Adrenal gland (tissue), 12 donors: ENCODE data around the gene PEPD. TPM values are rescaled to one million over a fixed set of nuclear protein-coding genes. Genes with fewer than 3 reads are reported as not detected.
A peak's percentile ranks its signal among the peaks of the same experiment; 100 is the strongest.

ENCODE experiments used
- DNase-seq, 7 donors: peaks; one replicate each; pipeline ENCODE4 v3.0.0-alpha.2; 2019 to 2020
- H3K27ac ChIP-seq, 5 donors: fragments of 200-600 bp; sonication (generic) in 4 of 5; 1 replicate in 3 of 5; 2 replicates in 2 of 5; pipeline versions ENCODE4 v1.5.1 to v1.8.0; 2016 to 2020; ENCODE audit warnings: mild to moderate bottlenecking in 1 of 5
- H3K27me3 ChIP-seq: fragments of 200-600 bp; 2 replicates; pipeline ENCODE4 v1.8.0; 2021
- H3K36me3 ChIP-seq, 2 donors: fragments of 200-600 bp; replicated peaks in 1 of 2; 1 replicate in 1 of 2; 2 replicates in 1 of 2; pipeline versions ENCODE4 v1.5.1 to v1.8.0; 2018 to 2022
- H3K4me1 ChIP-seq, 2 donors: fragments of 200-600 bp; replicated peaks in 1 of 2; 1 replicate in 1 of 2; 2 replicates in 1 of 2; pipeline versions ENCODE4 v1.5.1 to v1.8.0; 2018 to 2021
- H3K4me3 ChIP-seq, 4 donors: fragments of 200-600 bp; sonication (generic) in 3 of 4; one replicate each; pipeline ENCODE4 v1.5.1; 2016 to 2018
- H3K9me3 ChIP-seq, 3 donors: fragments of 200-600 bp; sonication (generic) in 1 of 3; replicated peaks in 1 of 3; 1 replicate in 2 of 3; 2 replicates in 1 of 3; pipeline versions ENCODE4 v1.5.1 to v1.8.0; 2016 to 2021
- POLR2A ChIP-seq, 2 donors: fragments of 450-650 bp; IDR thresholded peaks; one replicate each; pipeline ENCODE4 v1.6.1; 2017; ENCODE audit warnings: antibody characterized with exemption in 2 of 2, mild to moderate bottlenecking in 2 of 2, moderate library complexity in 1 of 2
- WGBS, 4 donors: extraction: QIAGEN DNeasy Blood & Tissue Kit in 2 of 4; methylation state at CpG; one replicate each; pipeline versions ENCODE4 v1.1.5 to v1.1.7; 2013 to 2017; 5-methylcytosine and 5-hydroxymethylcytosine counted together
- intact Hi-C, 2 donors: fragments of 100-400 bp; cut with DNase I; formaldehyde crosslinking; loops; one replicate each; pipeline versions ENCODE4 v1.14.1 to v1.15.0; 2022 to 2023
- polyA plus RNA-seq, 3 donors: library from polyadenylated mRNA; stranded (reverse); fragments of 200-250 nt in 2 of 3; fragments of 350-450 nt in 1 of 3; fragmentation: Illumina TruSeq in 1 of 3; extraction: RNeasy Lipid Tissue Mini Kit (QIAGEN cat#74804) in 1 of 3; gene quantifications; one replicate each; pipeline ENCODE4 v1.2.3, GENCODE V29; 2013 to 2014
- total RNA-seq, 9 donors: library from RNA; depleted of rRNA in 4 of 9; stranded (reverse); fragments of >200 nt in 4 of 9; fragments of 120-200 nt in 1 of 9; fragmentation: NEBNext Ultra II Directional in 1 of 9; extraction: Animal tissue kit (Norgen Biotek cat#: 25700) in 1 of 9; gene quantifications; one replicate each; pipeline versions ENCODE4 v1.1.0 to v1.2.4, GENCODE V29; 2013 to 2023
- TF ChIP-seq, protein P1 (sequence below), 6 experiments: fragments of 450-650 bp in 4 of 6; fragments of 200-600 bp in 2 of 6; sonication (generic) in 1 of 6; IDR thresholded peaks; 1 replicate in 5 of 6; 2 replicates in 1 of 6; pipeline versions ENCODE4 v1.5.1 to v1.8.0; 2016 to 2021; ENCODE audit warnings: antibody characterized with exemption in 6 of 6, mild to moderate bottlenecking in 2 of 6, moderate library complexity in 1 of 6
- donor health status: healthy with polysubstance abuse.
- donor health status: Bipolar disorder and iron deficiency.
- donor health status: DM: yes; HTN: yes; CAD: no.
- donor health status: DM: no; HTN: no; CAD: no.
- donor health status: DM: no; HTN: no; CAD: no.
- donor health status: DM: yes; HTN: yes; CAD: no.

PEPD gene
- total and polyA plus RNA-seq, 12 donors = 24.4 to 311 (median 116) TPM

DNA sequence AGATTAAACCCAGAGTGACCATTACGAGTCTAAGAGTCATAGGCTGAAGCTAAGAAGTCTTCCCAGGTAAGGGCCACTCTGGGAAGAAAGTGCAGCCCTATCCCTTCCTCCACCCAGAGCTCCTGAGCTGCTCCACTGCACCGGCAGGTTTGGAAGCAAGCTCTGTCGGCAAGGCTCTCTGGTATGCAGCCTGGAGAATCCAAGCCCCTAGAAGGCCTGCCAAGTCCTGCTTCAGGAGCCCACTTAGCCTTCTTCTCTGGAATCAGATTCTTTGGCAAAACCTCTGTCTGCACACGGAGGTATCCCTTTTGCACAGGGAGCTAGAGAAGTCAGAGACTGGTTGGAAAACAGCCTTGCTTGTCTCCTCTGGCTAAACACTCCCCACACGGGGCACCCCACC is 89.6 kb downstream of the PEPD start:
- no peak for TF ChIP-seq POLR2A (IDR thresholded peaks at IDR 0.05)
- TF ChIP-seq, protein P1, sequence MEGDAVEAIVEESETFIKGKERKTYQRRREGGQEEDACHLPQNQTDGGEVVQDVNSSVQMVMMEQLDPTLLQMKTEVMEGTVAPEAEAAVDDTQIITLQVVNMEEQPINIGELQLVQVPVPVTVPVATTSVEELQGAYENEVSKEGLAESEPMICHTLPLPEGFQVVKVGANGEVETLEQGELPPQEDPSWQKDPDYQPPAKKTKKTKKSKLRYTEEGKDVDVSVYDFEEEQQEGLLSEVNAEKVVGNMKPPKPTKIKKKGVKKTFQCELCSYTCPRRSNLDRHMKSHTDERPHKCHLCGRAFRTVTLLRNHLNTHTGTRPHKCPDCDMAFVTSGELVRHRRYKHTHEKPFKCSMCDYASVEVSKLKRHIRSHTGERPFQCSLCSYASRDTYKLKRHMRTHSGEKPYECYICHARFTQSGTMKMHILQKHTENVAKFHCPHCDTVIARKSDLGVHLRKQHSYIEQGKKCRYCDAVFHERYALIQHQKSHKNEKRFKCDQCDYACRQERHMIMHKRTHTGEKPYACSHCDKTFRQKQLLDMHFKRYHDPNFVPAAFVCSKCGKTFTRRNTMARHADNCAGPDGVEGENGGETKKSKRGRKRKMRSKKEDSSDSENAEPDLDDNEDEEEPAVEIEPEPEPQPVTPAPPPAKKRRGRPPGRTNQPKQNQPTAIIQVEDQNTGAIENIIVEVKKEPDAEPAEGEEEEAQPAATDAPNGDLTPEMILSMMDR (IDR thresholded peaks at IDR 0.05) = no peak
- 42 to 57% (median 51%) methylated on average over 5 of the region's 5 CpGs for WGBS, 4 donors
- Histone ChIP-seq H3K4me1 (no peaks in the 10 kb centered on the region), H3K9me3 (no peaks in the 10 kb centered on the region), H3K27ac (peak overlapping the region in 1 of 5 donors; percentile 21), H3K27me3 (no peaks in the 10 kb centered on the region), H3K4me3 (no peak overlapping the region), H3K36me3 (no peaks in the 10 kb centered on the region)
- intact Hi-C loops = loop anchor here (2.0 to 5.0 kb wide), 2 partner anchors 337 to 340 kb away; no protein-coding TSS in a partner anchor
- DNase-seq = no peak

DNA sequence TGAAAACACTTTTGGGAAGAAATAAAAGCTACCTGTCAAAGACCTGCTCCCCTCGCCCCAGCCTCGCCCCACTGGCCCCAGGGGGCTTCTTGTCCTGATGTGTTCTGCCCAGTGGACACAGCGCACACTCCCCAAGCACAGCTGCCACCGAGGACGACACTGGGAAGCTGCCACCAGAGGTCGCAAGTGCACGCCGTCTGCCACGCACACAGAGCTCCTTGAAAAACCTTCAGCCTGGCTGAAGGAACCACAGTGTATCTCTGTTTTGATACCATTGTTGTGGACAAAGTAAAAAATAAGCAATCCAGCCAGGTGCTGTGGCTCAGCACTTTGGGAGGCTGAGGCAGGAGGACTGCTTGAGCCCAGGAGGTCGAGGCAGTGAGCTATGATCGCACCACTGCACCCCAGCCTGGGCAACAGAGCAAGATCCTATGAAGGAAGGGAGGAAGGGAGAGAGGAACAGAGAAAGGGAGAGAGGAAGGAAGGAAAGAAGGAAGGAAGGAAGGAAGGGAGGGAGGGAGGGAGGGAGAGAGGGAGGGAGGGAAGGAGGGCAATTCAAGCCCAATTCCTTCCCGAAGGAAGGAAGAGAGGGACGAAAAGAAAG is 90.8 kb downstream of the PEPD start:
- intact Hi-C loops = loop anchor here in 1 of 2 donors (5.0 kb wide), 1 partner anchor 342 kb away; no protein-coding TSS in a partner anchor

DNA sequence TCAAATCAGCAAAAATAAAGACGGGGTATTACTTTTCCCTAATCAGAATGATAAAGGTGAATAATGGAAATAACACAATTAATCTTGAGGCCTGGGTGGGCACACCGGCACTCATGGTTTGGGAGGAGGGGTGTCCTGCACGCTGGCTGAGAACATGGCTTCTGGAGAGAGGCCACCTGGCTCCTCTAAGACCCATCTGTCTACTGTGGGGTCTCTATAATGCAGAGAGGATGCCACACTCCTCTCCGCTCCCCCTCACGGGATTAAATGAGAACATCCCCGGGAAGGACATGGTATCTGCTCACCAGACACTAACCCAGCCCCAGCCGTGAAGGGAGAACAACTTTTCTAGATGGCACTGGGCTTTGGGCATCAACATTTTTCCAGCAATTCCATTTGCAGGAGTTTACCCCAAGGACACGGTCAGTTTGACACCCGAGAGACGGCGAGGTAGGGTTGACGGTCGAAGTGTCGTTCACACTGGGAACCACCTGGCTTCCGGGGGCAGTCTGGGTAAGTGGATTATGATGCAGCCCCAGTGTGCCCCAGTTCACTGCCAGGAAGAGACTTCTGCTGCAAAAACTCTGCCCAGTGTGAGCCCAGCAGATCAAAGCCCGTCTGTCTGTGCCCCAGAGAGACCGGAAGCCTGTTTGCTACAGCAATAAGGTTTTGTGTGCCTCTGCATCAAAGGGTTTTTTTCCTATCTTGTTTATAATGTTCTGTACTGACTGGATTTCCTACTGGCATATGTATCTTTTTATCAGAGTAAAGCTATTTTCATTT is 91.5 kb downstream of the PEPD start:
- intact Hi-C loops = loop anchor here in 1 of 2 donors (5.0 kb wide), 1 partner anchor 342 kb away; no protein-coding TSS in a partner anchor
- Histone ChIP-seq H3K27me3 (no peaks in the 10 kb centered on the region), H3K4me1 (no peaks in the 10 kb centered on the region), H3K9me3 (no peaks in the 10 kb centered on the region), H3K36me3 (no peaks in the 10 kb centered on the region), H3K27ac (no peak overlapping the region), H3K4me3 (no peak overlapping the region)
- WGBS, 4 donors = 53 to 68% (median 63%) methylated on average over 17 of the region's 17 CpGs
- peak in 1 of 7 donors; percentile 9 for DNase-seq
- TF ChIP-seq, protein P1 (IDR thresholded peaks at IDR 0.05) = no peak
- TF ChIP-seq POLR2A (IDR thresholded peaks at IDR 0.05) = no peak

More for the DNA sequence above, 90.8 kb downstream of the PEPD start:
- no peaks in the 10 kb centered on the region for H3K4me1 ChIP-seq
- no peak overlapping the region for H3K4me3 ChIP-seq
- no peaks in the 10 kb centered on the region for H3K27me3 ChIP-seq
- TF ChIP-seq, protein P1 (IDR thresholded peaks at IDR 0.05) = peak; percentile 62 to 80 (median 75)
- no peak for TF ChIP-seq POLR2A (IDR thresholded peaks at IDR 0.05)
- peak; percentile 52 to 88 (median 70) for DNase-seq
- H3K27ac ChIP-seq = no peak overlapping the region
- H3K9me3 ChIP-seq = no peaks in the 10 kb centered on the region
- 30 to 38% (median 33%) methylated on average over 10 to 13 of the region's 13 CpGs for WGBS, 4 donors
- no peaks in the 10 kb centered on the region for H3K36me3 ChIP-seq

DNA sequence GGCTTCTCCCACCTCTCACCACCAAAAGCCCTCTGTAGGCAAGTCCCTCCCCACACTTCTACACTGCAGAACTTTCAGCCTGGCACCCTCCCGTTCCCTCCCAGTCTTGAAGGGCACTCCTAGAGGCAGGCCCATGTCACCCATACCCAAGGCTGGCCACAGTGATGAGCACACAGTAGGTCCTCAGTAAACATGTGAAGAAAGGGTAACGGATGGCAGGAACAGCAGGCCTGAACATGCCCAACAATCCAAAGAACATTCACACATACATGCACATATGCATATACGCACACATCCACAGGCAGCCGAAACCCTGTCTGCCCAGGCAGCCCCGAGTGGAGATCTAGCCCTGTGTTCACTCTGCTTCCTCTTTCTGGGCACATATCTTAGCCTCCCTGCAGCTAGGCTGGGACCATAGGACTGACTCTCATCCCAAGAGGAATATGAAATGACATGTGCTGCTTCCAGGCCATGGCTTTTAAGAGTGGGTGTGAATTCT is 92.9 kb downstream of the PEPD start:
- intact Hi-C loops = no loop called here
- H3K4me3 ChIP-seq = no peak overlapping the region
- TF ChIP-seq, protein P1 (IDR thresholded peaks at IDR 0.05) = no peak
- no peak for TF ChIP-seq POLR2A (IDR thresholded peaks at IDR 0.05)
- H3K9me3 ChIP-seq = no peaks in the 10 kb centered on the region
- H3K36me3 ChIP-seq = no peaks in the 10 kb centered on the region
- no peak for DNase-seq
- no peaks in the 10 kb centered on the region for H3K4me1 ChIP-seq
- H3K27me3 ChIP-seq = no peaks in the 10 kb centered on the region
- H3K27ac ChIP-seq = no peak overlapping the region
- 85 to 91% (median 90%) methylated on average over 5 of the region's 5 CpGs for WGBS, 4 donors
